Sigmoid colon (tissue), 4 donors: Measurements from ENCODE around the gene CCDC24.

Source experiments
- CTCF ChIP-seq, 4 experiments: fragments of 450-650 bp in 3 of 4; fragments of 200-600 bp in 1 of 4; IDR thresholded peaks; one replicate each; pipeline ENCODE4 v1.5.1; 2016 to 2019; ENCODE audit warnings: antibody characterized with exemption in 4 of 4, mild to moderate bottlenecking in 3 of 4, moderate library complexity in 2 of 4
- EP300 ChIP-seq, 4 donors: sonication (generic); formaldehyde crosslinking; IDR thresholded peaks; one replicate each; pipeline ENCODE4 v1.6.1; 2017; ENCODE audit warnings: antibody characterized with exemption in 4 of 4
- POLR2A ChIP-seq, 2 donors: fragments of 450-650 bp; IDR thresholded peaks; one replicate each; pipeline ENCODE4 v1.6.1; 2016; ENCODE audit warnings: antibody characterized with exemption in 2 of 2, mild to moderate bottlenecking in 2 of 2, moderate library complexity in 2 of 2
- POLR2AphosphoS5 ChIP-seq, 4 donors: sonication (generic); formaldehyde crosslinking; IDR thresholded peaks; one replicate each; pipeline ENCODE4 v1.6.1; 2017; ENCODE audit warnings: antibody characterized with exemption in 4 of 4

GRCh38 chr1:43992232-43992995 is 1.0 kb downstream of the CCDC24 start:
- TF ChIP-seq POLR2A (IDR thresholded peaks at IDR 0.05), result no peak
- TF ChIP-seq CTCF (IDR thresholded peaks at IDR 0.05), result no peak
- TF ChIP-seq EP300 (IDR thresholded peaks at IDR 0.05), result no peak
- no peak for TF ChIP-seq POLR2AphosphoS5 (IDR thresholded peaks at IDR 0.05)
